HCT116 (cell line): ENCODE results near the gene HHATL. TPM values are rescaled to one million over a fixed set of nuclear protein-coding genes. Genes with fewer than 3 reads are reported as not detected.

Source experiments
- ATAC-seq: fragments of 200-7000 bp; cut with Tn5 transposase; 2 replicates; pipeline ENCODE4 v1.9.1; 2020; ENCODE audit warnings: mild to moderate bottlenecking, moderate library complexity
- BruUV-seq: library from RNA; stranded (reverse); fragments of 400-500 nt; replicated peaks from 2 replicates; lab custom pipeline; 2021; lab: Mats Ljungman, UMichigan
- CTCF ChIA-PET: fragments of 300-600 bp; sonication (Branson Sonifier 250); formaldehyde crosslinking; loops from one replicate; lab custom pipeline; 2021; ENCODE audit warnings: antibody characterized with exemption; lab: Charles Lee
- POLR2A ChIA-PET: fragments of 300-600, 350-600 bp; sonication (Branson Sonifier 250); formaldehyde crosslinking; loops from one replicate; lab custom pipeline; 2021; ENCODE audit warnings: antibody characterized with exemption; lab: Charles Lee
- RAD21 ChIA-PET, 2 experiments: fragments of 300-600 bp; sonication (Branson Sonifier 250); formaldehyde crosslinking; loops; one replicate each; lab custom pipeline; 2023; ENCODE audit warnings: low total read pairs in 2 of 2; ENCODE audit not compliant: uncharacterized antibody in 2 of 2, unreplicated experiment in 2 of 2, low non-redundant PET in 1 of 2; lab: Charles Lee
- DNase-seq: peaks from one replicate; pipeline ENCODE4 v3.0.0-alpha.2; 2010; ENCODE audit warnings: low read depth, low spot score
- H2AFZ ChIP-seq: fragments of 200-600 bp; shearing (Covaris generic), sonication (generic); 2 replicates; pipeline ENCODE4 v1.6.1; 2017; ENCODE audit warnings: low read depth, mixed run types, mixed read lengths, antibody characterized with exemption, low read length; ENCODE audit not compliant: poor library complexity, severe bottlenecking
- H3K27ac ChIP-seq: 2 replicates; pipeline ENCODE4 v1.5.1; 2012; ENCODE audit warnings: low read depth, low read length
- H3K27me3 ChIP-seq: fragments of 200-600 bp; sonication (generic); 2 replicates; pipeline ENCODE4 v1.6.1; 2016; ENCODE audit warnings: mixed run types, low read length, mixed read lengths; ENCODE audit not compliant: insufficient read depth
- H3K36me3 ChIP-seq, 2 experiments: fragments of 200-500 bp in 1 of 2; fragments of 200-600 bp in 1 of 2; sonication (Bioruptor generic) in 1 of 2; sonication (generic) in 1 of 2; 2 replicates each; pipeline versions ENCODE4 v1.5.1 to v1.6.1; 2014 to 2016; ENCODE audit warnings: low read length in 2 of 2, inconsistent platforms in 1 of 2, mixed read lengths in 1 of 2, mixed run types in 1 of 2; ENCODE audit not compliant: insufficient read depth in 2 of 2, control insufficient read depth in 1 of 2
- H3K4me1 ChIP-seq, 2 experiments: fragments of 200-600 bp in 1 of 2; sonication (generic) in 1 of 2; 2 replicates each; pipeline versions ENCODE4 v1.5.1 to v1.6.1; 2012 to 2017; ENCODE audit warnings: low read length in 2 of 2, inconsistent platforms in 1 of 2, mild to moderate bottlenecking in 1 of 2, mixed read lengths in 1 of 2, mixed run types in 1 of 2, moderate library complexity in 1 of 2; ENCODE audit not compliant: insufficient read depth in 2 of 2, control insufficient read depth in 1 of 2
- H3K4me2 ChIP-seq: fragments of 200-600 bp; sonication (generic); 2 replicates; pipeline ENCODE4 v1.6.1; 2017; ENCODE audit warnings: mixed run types, low read length, mixed read lengths
- H3K4me3 ChIP-seq, 2 experiments: fragments of 200-600 bp in 1 of 2; sonication (generic) in 1 of 2; replicated peaks in 1 of 2; 2 replicates each; pipeline ENCODE4 v1.5.1; 2011 to 2016; ENCODE audit warnings: low read length in 2 of 2, control low read depth in 1 of 2, low read depth in 1 of 2, mild to moderate bottlenecking in 1 of 2, mixed read lengths in 1 of 2, mixed run types in 1 of 2
- H3K79me2 ChIP-seq: fragments of 200-600 bp; sonication (generic); 2 replicates; pipeline ENCODE4 v1.6.1; 2017; ENCODE audit warnings: mild to moderate bottlenecking, mixed run types, low read length, moderate library complexity, mixed read lengths; ENCODE audit not compliant: insufficient read depth
- H3K9ac ChIP-seq: fragments of 200-600 bp; sonication (generic); 2 replicates; pipeline ENCODE4 v1.6.1; 2016; ENCODE audit warnings: low read length, mixed read lengths
- H3K9me2 ChIP-seq: fragments of 200-600 bp; sonication (generic), shearing (Covaris generic); 2 replicates; pipeline ENCODE4 v1.6.1; 2017; ENCODE audit warnings: mixed run types, mild to moderate bottlenecking, moderate library complexity; ENCODE audit not compliant: insufficient read depth
- H3K9me3 ChIP-seq, 2 experiments: fragments of 200-500 bp in 1 of 2; fragments of 200-600 bp in 1 of 2; sonication (Bioruptor generic) in 1 of 2; sonication (generic) in 1 of 2; 2 replicates each; pipeline ENCODE4 v1.6.1; 2014 to 2017; ENCODE audit warnings: low read length in 2 of 2, mixed read lengths in 2 of 2, inconsistent platforms in 1 of 2, low read depth in 1 of 2, mild to moderate bottlenecking in 1 of 2, mixed run types in 1 of 2, moderate library complexity in 1 of 2; ENCODE audit not compliant: control insufficient read depth in 1 of 2, insufficient read depth in 1 of 2
- H4K20me1 ChIP-seq: fragments of 200-600 bp; sonication (generic), shearing (Covaris generic); 2 replicates; pipeline ENCODE4 v1.6.1; 2017; ENCODE audit warnings: mixed run types, mild to moderate bottlenecking, moderate library complexity; ENCODE audit not compliant: insufficient read depth
- ATF3 ChIP-seq: IDR thresholded peaks from 2 replicates; pipeline ENCODE4 v1.6.1; 2012
- CBX3 ChIP-seq: IDR thresholded peaks from 2 replicates; pipeline ENCODE4 v1.6.1; 2012; ENCODE audit warnings: low read depth
- EGR1 ChIP-seq: IDR thresholded peaks from 2 replicates; pipeline ENCODE4 v1.6.1; 2012; ENCODE audit warnings: low read depth
- ELF1 ChIP-seq: IDR thresholded peaks from 2 replicates; pipeline ENCODE4 v1.6.1; 2012; ENCODE audit warnings: low read depth, borderline replicate concordance
- EZH2 ChIP-seq: fragments of 200-600 bp; sonication (generic); IDR thresholded peaks from 2 replicates; pipeline ENCODE4 v1.6.1; 2017; ENCODE audit warnings: antibody characterized with exemption, mixed run types
- EZH2phosphoT487 ChIP-seq: fragments of 200-600 bp; IDR thresholded peaks from 2 replicates; pipeline ENCODE4 v1.6.1; 2018; ENCODE audit warnings: antibody characterized with exemption, borderline replicate concordance
- FOSL1 ChIP-seq: IDR thresholded peaks from 2 replicates; pipeline ENCODE4 v1.6.1; 2012; ENCODE audit warnings: low read depth
- JUND ChIP-seq: IDR thresholded peaks from 2 replicates; pipeline ENCODE4 v1.6.1; 2012
- POLR2A ChIP-seq: IDR thresholded peaks from 2 replicates; pipeline ENCODE4 v1.7.0; 2011; ENCODE audit warnings: borderline replicate concordance; ENCODE audit not compliant: insufficient read depth, insufficient read length; ENCODE audit errors: extremely low read depth
- POLR2AphosphoS5 ChIP-seq: IDR thresholded peaks from 2 replicates; pipeline ENCODE4 v1.6.1; 2011; ENCODE audit warnings: mild to moderate bottlenecking, low read depth, low read length, moderate library complexity
- RAD21 ChIP-seq: IDR thresholded peaks from 2 replicates; pipeline ENCODE4 v1.6.1; 2012; ENCODE audit warnings: low read depth, mild to moderate bottlenecking
- REST ChIP-seq: IDR thresholded peaks from 2 replicates; pipeline ENCODE4 v1.6.1; 2012; ENCODE audit warnings: low read depth
- SIN3A ChIP-seq: IDR thresholded peaks from 2 replicates; pipeline ENCODE4 v1.6.1; 2012; ENCODE audit warnings: low read depth
- SP1 ChIP-seq: IDR thresholded peaks from 2 replicates; pipeline ENCODE4 v1.6.1; 2012; ENCODE audit warnings: low read depth
- SRF ChIP-seq: IDR thresholded peaks from 2 replicates; pipeline ENCODE4 v1.6.1; 2012; ENCODE audit warnings: low read depth
- TCF7L2 ChIP-seq: IDR thresholded peaks from 2 replicates; pipeline ENCODE4 v1.7.0; 2011; ENCODE audit warnings: borderline replicate concordance, inconsistent platforms; ENCODE audit not compliant: insufficient read depth, insufficient read length; ENCODE audit errors: extremely low read depth
- YY1 ChIP-seq: IDR thresholded peaks from 2 replicates; pipeline ENCODE4 v1.6.1; 2011; ENCODE audit warnings: low read length, low read depth, moderate library complexity, mild to moderate bottlenecking; ENCODE audit not compliant: insufficient replicate concordance; ENCODE audit errors: extremely low read depth
- ZBTB33 ChIP-seq: IDR thresholded peaks from 2 replicates; pipeline ENCODE4 v1.6.1; 2011; ENCODE audit warnings: mild to moderate bottlenecking, low read length, moderate library complexity; ENCODE audit not compliant: insufficient replicate concordance; ENCODE audit errors: extremely low read depth
- ZFX ChIP-seq: fragments of 450-650 bp; IDR thresholded peaks from 2 replicates; pipeline ENCODE4 v1.6.1; 2017
- ZNF274 ChIP-seq: fragments of 200-500 bp; sonication (Bioruptor generic); IDR thresholded peaks from 2 replicates; pipeline ENCODE4 v1.6.1; 2014; ENCODE audit warnings: mild to moderate bottlenecking, low read depth, low read length, inconsistent platforms
- intact Hi-C: fragments of 100-400 bp; cut with micrococcal nuclease; formaldehyde crosslinking; loops from 2 replicates; pipeline ENCODE4 v1.10.0; 2022
- total RNA-seq: library from RNA; stranded (reverse); gene quantifications from one replicate; pipeline ENCODE4 v1.2.1, GENCODE V29; 2021; ENCODE audit not compliant: unreplicated experiment

Gene HHATL
- total RNA-seq, 1 experiment from 2014 or later, result 0.52 TPM

- intact Hi-C loops, result loop anchor here (5.0 kb wide), 1 partner anchor 91 kb away; the partner anchor contains the start of gene ZBTB47
- H3K4me2 ChIP-seq, result no peak overlapping the region
- peaks cover 0 to 22% of the 10 kb centered on the region in 2 experiments; a peak in 2 of 4 replicates for H3K4me1 ChIP-seq
- H4K20me1 ChIP-seq, result no peaks in the 10 kb centered on the region
- BruUV-seq, result no TSS peak
- ChIA-PET POLR2A (no interaction called here), RAD21 (interaction anchor here in 1 of 2 experiments (0.7 to 1.0 kb wide), 2 partner anchors 91 to 162 kb away, joined by 3 read pairs; no protein-coding TSS in a partner anchor), CTCF (interaction anchor here (1.0 to 2.4 kb wide), 9 partner anchors 13 to 514 kb away, joined by 3 to 9 read pairs (median 4); partner anchors contain the start of gene VIPR1)
- no peak overlapping the region for H3K4me3 ChIP-seq
- peak overlapping the region; percentile 80 for H2AFZ ChIP-seq
- no peak overlapping the region for H3K9ac ChIP-seq
- H3K36me3 ChIP-seq, result no peaks in the 10 kb centered on the region
- H3K9me2 ChIP-seq, result no peaks in the 10 kb centered on the region
- TF ChIP-seq CBX3, result no peak
- no peak for TF ChIP-seq REST
- TF ChIP-seq EZH2phosphoT487, result no peak
- TF ChIP-seq JUND, result no peak
- TF ChIP-seq SIN3A, result no peak
- no peak for TF ChIP-seq SRF
- TF ChIP-seq FOSL1, result no peak
- no peak for TF ChIP-seq POLR2AphosphoS5
- no peak for TF ChIP-seq ZNF274
- TF ChIP-seq EGR1, result no peak
- no peak for TF ChIP-seq ELF1
- TF ChIP-seq YY1, result no peak
- TF ChIP-seq POLR2A, result no peak
- no peak for TF ChIP-seq EZH2
- no peak for TF ChIP-seq RAD21
- no peak for TF ChIP-seq ATF3
- TF ChIP-seq TCF7L2, result no peak
- TF ChIP-seq ZBTB33, result no peak
- no peak for TF ChIP-seq SP1
- TF ChIP-seq ZFX, result no peak
- ATAC-seq (no peak), DNase-seq (no peak)
- H3K27me3 ChIP-seq, result no peaks in the 10 kb centered on the region
- no peaks in the 10 kb centered on the region for H3K9me3 ChIP-seq
- H3K79me2 ChIP-seq, result no peaks in the 10 kb centered on the region
- no peak overlapping the region for H3K27ac ChIP-seq
Measured at GRCh38 chr3:42743204-42743995, 40.8 kb upstream of the HHATL start.
